NB4 (cell line): ENCODE results near the gene CUX1.
A peak's percentile ranks its signal among the peaks of the same experiment; 100 is the strongest.

Source experiments
- DNase-seq: peaks from one replicate; pipeline ENCODE4 v3.0.0; 2010; ENCODE audit warnings: low read depth
- H3K4me3 ChIP-seq: one replicate; pipeline ENCODE4 v1.5.1; 2011; ENCODE audit warnings: mild to moderate bottlenecking, low read depth, low read length, moderate library complexity
- MYC ChIP-seq: IDR thresholded peaks from 2 replicates; pipeline ENCODE4 v1.6.1; 2011; ENCODE audit warnings: low read depth, low read length
- POLR2A ChIP-seq: IDR thresholded peaks from 2 replicates; pipeline ENCODE4 v1.6.1; 2011; ENCODE audit warnings: mild to moderate bottlenecking; ENCODE audit not compliant: insufficient read length; ENCODE audit errors: extremely low read depth
- TF ChIP-seq, protein P1 (sequence below): IDR thresholded peaks from one replicate; pipeline ENCODE4 v1.5.1; 2012; ENCODE audit warnings: low read depth, low read length
- TF ChIP-seq, protein P2 (sequence below): IDR thresholded peaks from 2 replicates; pipeline ENCODE4 v1.6.1; 2011; ENCODE audit warnings: low read depth, low read length

Gene CUX1

DNA sequence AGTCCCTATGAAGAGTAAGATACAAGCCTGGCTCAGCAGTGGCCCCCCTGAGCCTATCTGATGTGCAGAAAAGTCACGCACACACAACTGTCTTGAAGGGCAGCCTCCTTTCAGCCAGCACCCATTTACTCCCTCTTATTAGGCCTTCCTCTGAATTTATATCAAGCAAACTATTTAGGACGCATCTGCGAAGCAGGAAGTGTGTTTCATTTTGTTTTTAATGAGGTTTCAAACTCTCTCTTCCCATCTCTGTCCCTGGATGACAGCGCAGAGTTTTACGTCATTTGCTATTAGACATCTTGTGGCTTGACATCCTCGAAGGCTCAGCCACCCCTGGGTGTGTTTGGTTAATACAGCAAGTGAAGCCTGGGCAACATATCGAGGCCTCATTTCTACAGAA lies 79.5 kb downstream of the CUX1 start:
- H3K4me3 ChIP-seq: no peak overlapping the region
- TF ChIP-seq, protein P1, sequence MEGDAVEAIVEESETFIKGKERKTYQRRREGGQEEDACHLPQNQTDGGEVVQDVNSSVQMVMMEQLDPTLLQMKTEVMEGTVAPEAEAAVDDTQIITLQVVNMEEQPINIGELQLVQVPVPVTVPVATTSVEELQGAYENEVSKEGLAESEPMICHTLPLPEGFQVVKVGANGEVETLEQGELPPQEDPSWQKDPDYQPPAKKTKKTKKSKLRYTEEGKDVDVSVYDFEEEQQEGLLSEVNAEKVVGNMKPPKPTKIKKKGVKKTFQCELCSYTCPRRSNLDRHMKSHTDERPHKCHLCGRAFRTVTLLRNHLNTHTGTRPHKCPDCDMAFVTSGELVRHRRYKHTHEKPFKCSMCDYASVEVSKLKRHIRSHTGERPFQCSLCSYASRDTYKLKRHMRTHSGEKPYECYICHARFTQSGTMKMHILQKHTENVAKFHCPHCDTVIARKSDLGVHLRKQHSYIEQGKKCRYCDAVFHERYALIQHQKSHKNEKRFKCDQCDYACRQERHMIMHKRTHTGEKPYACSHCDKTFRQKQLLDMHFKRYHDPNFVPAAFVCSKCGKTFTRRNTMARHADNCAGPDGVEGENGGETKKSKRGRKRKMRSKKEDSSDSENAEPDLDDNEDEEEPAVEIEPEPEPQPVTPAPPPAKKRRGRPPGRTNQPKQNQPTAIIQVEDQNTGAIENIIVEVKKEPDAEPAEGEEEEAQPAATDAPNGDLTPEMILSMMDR: no peak
- no peak for TF ChIP-seq MYC
- TF ChIP-seq, protein P2, sequence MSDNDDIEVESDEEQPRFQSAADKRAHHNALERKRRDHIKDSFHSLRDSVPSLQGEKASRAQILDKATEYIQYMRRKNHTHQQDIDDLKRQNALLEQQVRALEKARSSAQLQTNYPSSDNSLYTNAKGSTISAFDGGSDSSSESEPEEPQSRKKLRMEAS: no peak
- TF ChIP-seq POLR2A: no peak
- DNase-seq: no peak

DNA sequence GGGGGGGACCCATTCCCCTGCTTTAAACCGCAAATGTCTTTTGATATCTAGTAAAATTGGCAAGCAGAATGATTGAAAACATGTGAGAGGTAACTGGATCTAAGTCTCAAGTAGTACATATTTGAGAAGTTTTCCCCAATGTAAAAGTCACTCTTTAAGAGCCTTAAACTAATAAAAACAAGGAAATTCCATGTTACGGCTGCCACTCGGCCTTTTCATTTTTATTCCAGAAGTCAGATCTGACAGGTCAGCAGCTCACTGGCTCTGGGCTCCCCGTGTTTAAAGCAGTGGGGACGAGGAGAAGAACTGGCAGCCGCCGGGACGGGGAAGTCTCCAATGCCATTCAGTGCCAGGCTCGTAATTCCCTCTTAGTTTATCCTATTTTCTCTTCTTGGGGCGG lies 80.7 kb downstream of the CUX1 start:
- no peak for DNase-seq
- TF ChIP-seq, protein P2: no peak
- TF ChIP-seq POLR2A: no peak
- H3K4me3 ChIP-seq: no peak overlapping the region

DNA sequence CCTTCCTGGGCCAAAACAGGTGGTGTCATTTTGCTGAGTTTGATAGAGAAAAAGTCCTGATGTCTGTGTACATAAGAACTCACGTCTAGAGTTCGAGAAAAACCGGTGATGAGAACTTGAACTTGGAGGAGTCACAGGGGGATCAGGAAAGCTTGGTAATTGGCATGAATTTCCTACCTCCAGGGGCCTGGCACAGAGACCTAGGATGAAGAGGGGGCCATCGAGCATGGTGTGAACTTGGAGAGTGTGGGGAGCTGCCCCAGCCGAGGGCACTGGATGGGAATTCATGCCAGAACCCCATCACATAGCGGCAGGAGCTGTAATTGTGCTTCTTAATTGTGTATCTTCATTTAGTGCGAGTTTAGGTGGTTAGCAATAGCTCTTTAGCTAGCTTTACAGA lies 82.2 kb downstream of the CUX1 start:
- TF ChIP-seq POLR2A (no peak), MYC (no peak)
- TF ChIP-seq, protein P2: no peak
- TF ChIP-seq, protein P1: no peak
- DNase-seq: no peak
- no peak overlapping the region for H3K4me3 ChIP-seq

DNA sequence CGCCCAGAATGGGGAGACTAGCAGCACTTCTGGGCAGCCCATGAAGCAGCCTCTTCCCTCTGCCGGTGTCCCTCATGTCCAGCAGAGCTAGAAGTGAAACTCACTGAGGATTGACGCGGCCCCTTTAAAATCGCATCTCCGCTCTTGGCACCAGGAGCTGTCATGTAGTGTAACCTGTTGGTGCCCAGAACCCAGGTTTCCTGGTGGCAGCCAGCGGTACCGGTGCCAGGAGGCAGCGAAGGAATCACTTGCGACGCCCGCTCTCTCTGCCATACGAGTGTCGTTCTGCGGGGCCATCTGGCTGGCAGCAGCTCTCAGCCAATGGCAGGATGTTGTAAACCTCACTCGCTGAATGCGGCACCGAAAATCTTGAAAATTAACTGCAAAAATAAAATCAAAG lies 82.7 kb downstream of the CUX1 start:
- no peak overlapping the region for H3K4me3 ChIP-seq
- TF ChIP-seq MYC (no peak), POLR2A (no peak)
- TF ChIP-seq, protein P2: no peak
- TF ChIP-seq, protein P1: no peak
- DNase-seq: no peak

DNA sequence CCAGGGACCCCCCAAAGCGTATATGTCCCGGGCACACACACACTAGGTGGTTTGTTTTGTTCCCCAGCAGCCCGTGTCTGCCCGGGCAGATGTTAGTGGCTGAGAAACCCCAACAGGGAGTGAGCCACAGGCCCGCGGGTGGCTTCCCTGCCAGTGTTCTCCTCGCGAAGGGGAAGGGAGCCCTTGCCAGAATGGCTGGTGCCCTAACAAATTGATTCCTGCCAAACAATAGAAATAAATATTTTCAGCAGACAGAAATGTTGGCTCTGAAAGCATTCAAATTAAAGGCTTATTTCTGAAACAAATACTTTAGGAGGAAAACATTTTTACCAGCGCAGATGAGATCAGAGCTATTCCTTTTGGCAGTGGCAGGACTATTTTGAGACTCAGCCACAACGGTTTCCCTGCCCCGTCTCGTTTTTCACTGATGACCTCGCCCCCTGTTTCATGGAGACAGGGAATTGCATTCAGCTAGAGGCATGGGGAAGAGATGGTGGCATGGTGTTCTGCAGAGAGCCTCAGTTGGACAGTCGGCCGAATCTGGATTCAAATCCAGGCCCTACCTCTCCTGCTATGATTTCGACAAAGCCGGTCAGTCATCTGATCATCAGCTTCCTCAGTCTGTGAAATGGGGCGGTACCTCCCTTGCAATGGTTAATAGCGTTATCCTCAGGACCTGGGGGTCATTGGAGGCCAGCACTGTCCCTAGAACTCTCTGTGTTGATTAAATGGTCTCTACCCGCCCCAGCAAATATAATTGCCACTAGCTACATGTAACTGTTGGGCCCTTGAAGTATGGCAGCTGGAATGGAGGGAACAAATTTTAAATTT lies 84.5 kb downstream of the CUX1 start:
- no peak for DNase-seq

DNA sequence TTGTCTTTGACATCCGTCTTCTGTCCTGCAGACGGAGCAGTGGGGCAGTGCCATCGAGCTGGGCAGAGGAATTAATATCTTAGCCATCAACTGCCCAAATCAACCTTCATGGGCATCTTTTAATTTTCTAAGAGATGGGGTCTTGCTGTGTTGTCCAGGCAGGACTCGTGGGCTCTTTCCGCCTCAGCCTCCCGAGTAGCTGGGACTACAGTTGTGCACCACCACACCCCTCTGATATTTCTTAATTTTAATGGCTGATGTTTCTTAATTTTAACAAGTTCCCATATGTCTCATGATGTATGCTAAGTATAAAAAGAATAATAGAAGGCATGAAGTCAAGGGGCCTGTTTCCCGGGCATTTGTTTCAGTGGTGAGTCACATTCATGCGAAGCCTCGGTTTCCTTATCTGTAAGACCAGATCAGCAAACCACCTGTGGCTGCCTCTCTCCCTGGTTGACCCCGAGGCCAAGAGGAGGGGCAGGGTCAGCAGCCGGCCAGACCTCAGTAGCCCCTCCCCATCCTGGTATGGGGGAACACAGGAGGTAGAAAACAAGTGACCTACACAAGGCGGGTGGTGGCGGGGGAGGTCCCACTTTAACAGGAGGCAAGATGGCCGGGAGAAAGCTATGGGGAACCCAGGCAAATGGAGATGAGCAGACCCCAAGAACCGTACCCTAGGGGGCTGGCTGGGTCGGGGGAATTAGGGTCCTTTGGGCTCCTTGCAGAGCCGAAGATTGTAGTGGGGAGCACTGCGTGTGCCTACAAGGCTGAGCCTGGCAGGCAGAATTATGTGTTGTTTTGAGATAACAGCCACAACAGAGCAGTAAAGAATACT lies 85.5 kb downstream of the CUX1 start:
- no peak overlapping the region for H3K4me3 ChIP-seq
- TF ChIP-seq POLR2A (no peak), MYC (no peak)
- TF ChIP-seq, protein P1: no peak
- TF ChIP-seq, protein P2: no peak
- peak; percentile 34 for DNase-seq

More for the DNA sequence above, 84.5 kb downstream of the CUX1 start:
- no peak overlapping the region for H3K4me3 ChIP-seq
- TF ChIP-seq, protein P2: no peak
- TF ChIP-seq MYC (no peak), POLR2A (no peak)
- TF ChIP-seq, protein P1: no peak
